KMS-11 (cell line): ENCODE measurements around the gene SAMM50.

Experiments
- H2AFZ ChIP-seq: fragments of 200-600 bp; sonication (generic); 2 replicates; pipeline ENCODE4 v1.6.1; 2016; ENCODE audit warnings: antibody characterized with exemption, mixed run types, low read depth
- H3K27ac ChIP-seq: fragments of 200-600 bp; sonication (generic); 2 replicates; pipeline ENCODE4 v1.6.1; 2016; ENCODE audit warnings: mild to moderate bottlenecking, mixed run types
- H3K27me3 ChIP-seq: fragments of 200-600 bp; sonication (generic); 2 replicates; pipeline ENCODE4 v1.6.1; 2017; ENCODE audit warnings: mild to moderate bottlenecking, low read depth, mixed run types, moderate library complexity; ENCODE audit not compliant: insufficient read depth
- H3K36me3 ChIP-seq: fragments of 200-600 bp; sonication (generic); 2 replicates; pipeline ENCODE4 v1.6.1; 2017; ENCODE audit warnings: mild to moderate bottlenecking, mixed run types; ENCODE audit not compliant: insufficient read depth
- H3K4me1 ChIP-seq: fragments of 200-600 bp; sonication (generic); 2 replicates; pipeline ENCODE4 v1.6.1; 2016; ENCODE audit warnings: mild to moderate bottlenecking, low read depth, mixed run types; ENCODE audit not compliant: poor library complexity, severe bottlenecking
- H3K4me2 ChIP-seq: fragments of 200-600 bp; sonication (generic); 2 replicates; pipeline ENCODE4 v1.7.0; 2016; ENCODE audit warnings: mild to moderate bottlenecking, mixed run types
- H3K4me3 ChIP-seq: fragments of 200-600 bp; sonication (generic); IDR thresholded peaks from 2 replicates; pipeline ENCODE4 v1.6.1; 2017; ENCODE audit warnings: low read depth, low read length, mixed read lengths; ENCODE audit not compliant: insufficient read depth
- H3K79me2 ChIP-seq: fragments of 200-600 bp; sonication (generic); 2 replicates; pipeline ENCODE4 v1.6.1; 2016; ENCODE audit warnings: low read depth, mixed run types; ENCODE audit not compliant: insufficient read depth
- H3K9ac ChIP-seq: fragments of 200-600 bp; sonication (generic); 2 replicates; pipeline ENCODE4 v1.6.1; 2016; ENCODE audit warnings: mild to moderate bottlenecking, mixed run types
- H4K20me1 ChIP-seq: fragments of 200-600 bp; sonication (generic); 2 replicates; pipeline ENCODE4 v1.6.1; 2016; ENCODE audit warnings: mild to moderate bottlenecking, mixed run types; ENCODE audit not compliant: insufficient read depth
- CTCF ChIP-seq: fragments of 200-600 bp; sonication (generic); conservative IDR thresholded peaks from 2 replicates; pipeline ENCODE4 v1.6.1; 2017; ENCODE audit warnings: low read depth, mild to moderate bottlenecking, antibody characterized with exemption, low read length, moderate library complexity, mixed read lengths

SAMM50 gene

GRCh38 chr22:43931771-43932170 lies 23.5 kb upstream of the SAMM50 start:
- no peak overlapping the region for H2AFZ ChIP-seq
- H3K27ac ChIP-seq, result no peak overlapping the region
- H3K4me1 ChIP-seq, result no peaks in the 10 kb centered on the region
- H3K79me2 ChIP-seq, result no peaks in the 10 kb centered on the region
- no peak overlapping the region for H3K9ac ChIP-seq
- H3K27me3 ChIP-seq, result peaks cover 41% of the 10 kb centered on the region; the same call in 1 of the 2 replicates
- no peaks in the 10 kb centered on the region for H4K20me1 ChIP-seq
- no peak overlapping the region for H3K4me3 ChIP-seq
- no peak overlapping the region for H3K4me2 ChIP-seq
- no peak for TF ChIP-seq CTCF
- H3K36me3 ChIP-seq, result no peaks in the 10 kb centered on the region

- Histone ChIP-seq H3K27me3 (peaks cover 18% of the 10 kb centered on the region; the same call in 1 of the 2 replicates), H3K27ac (no peak overlapping the region), H3K4me2 (no peak overlapping the region), H2AFZ (no peak overlapping the region), H3K9ac (no peak overlapping the region), H3K36me3 (no peaks in the 10 kb centered on the region), H3K4me3 (no peak overlapping the region), H3K79me2 (no peaks in the 10 kb centered on the region), H3K4me1 (no peaks in the 10 kb centered on the region), H4K20me1 (no peaks in the 10 kb centered on the region)
- TF ChIP-seq CTCF, result no peak
Measured at GRCh38 chr22:43941449-43941848, 13.8 kb upstream of the SAMM50 start.

- no peak overlapping the region for H3K4me2 ChIP-seq
- H3K4me1 ChIP-seq, result no peaks in the 10 kb centered on the region
- H2AFZ ChIP-seq, result no peak overlapping the region
- peaks cover 17% of the 10 kb centered on the region; the same call in 1 of the 2 replicates for H3K27me3 ChIP-seq
- no peak overlapping the region for H3K9ac ChIP-seq
- H3K4me3 ChIP-seq, result no peak overlapping the region
- no peak overlapping the region for H3K27ac ChIP-seq
- H3K36me3 ChIP-seq, result no peaks in the 10 kb centered on the region
- no peak for TF ChIP-seq CTCF
- H4K20me1 ChIP-seq, result no peaks in the 10 kb centered on the region
- H3K79me2 ChIP-seq, result no peaks in the 10 kb centered on the region
Measured at GRCh38 chr22:43944670-43945430, 10.4 kb upstream of the SAMM50 start.

- H2AFZ ChIP-seq, result no peak overlapping the region
- TF ChIP-seq CTCF, result peak; percentile 27; the same call in 1 of the 2 replicates
Measured at GRCh38 chr22:43945632-43946383, 9.4 kb upstream of the SAMM50 start.

More at GRCh38 chr22:43945632-43946383, 9.4 kb upstream of the SAMM50 start:
- Histone ChIP-seq H3K27ac (no peak overlapping the region), H4K20me1 (no peaks in the 10 kb centered on the region), H3K4me2 (no peak overlapping the region), H3K9ac (no peak overlapping the region), H3K79me2 (no peaks in the 10 kb centered on the region), H3K36me3 (no peaks in the 10 kb centered on the region), H3K27me3 (peaks cover 9% of the 10 kb centered on the region; the same call in 1 of the 2 replicates), H3K4me3 (no peak overlapping the region), H3K4me1 (no peaks in the 10 kb centered on the region)
